Measurements from ENCODE around the gene STARD4.

DNA sequence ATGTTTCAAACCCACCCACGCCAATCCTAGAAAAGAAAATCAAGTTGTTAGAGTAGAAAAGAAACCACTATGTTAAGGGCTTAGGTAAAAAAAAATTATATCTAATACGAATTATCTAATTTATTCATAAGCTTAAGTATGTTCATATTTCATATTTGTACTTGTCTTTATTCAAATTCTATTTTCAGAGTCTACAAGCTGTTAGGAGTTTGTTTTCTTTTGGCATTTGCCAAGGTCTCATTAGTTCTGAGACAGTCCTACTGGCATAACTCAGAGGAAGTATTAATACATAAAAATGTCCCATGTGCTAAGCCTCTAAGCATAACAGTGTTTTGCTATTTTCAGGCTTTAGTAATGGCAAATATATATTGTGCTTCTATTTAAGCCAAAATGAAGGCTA, 57.6 kb downstream of the STARD4 start:
- TF ChIP-seq POLR2AphosphoS5 (IDR thresholded peaks at IDR 0.05): no peak
- TF ChIP-seq, protein P1, sequence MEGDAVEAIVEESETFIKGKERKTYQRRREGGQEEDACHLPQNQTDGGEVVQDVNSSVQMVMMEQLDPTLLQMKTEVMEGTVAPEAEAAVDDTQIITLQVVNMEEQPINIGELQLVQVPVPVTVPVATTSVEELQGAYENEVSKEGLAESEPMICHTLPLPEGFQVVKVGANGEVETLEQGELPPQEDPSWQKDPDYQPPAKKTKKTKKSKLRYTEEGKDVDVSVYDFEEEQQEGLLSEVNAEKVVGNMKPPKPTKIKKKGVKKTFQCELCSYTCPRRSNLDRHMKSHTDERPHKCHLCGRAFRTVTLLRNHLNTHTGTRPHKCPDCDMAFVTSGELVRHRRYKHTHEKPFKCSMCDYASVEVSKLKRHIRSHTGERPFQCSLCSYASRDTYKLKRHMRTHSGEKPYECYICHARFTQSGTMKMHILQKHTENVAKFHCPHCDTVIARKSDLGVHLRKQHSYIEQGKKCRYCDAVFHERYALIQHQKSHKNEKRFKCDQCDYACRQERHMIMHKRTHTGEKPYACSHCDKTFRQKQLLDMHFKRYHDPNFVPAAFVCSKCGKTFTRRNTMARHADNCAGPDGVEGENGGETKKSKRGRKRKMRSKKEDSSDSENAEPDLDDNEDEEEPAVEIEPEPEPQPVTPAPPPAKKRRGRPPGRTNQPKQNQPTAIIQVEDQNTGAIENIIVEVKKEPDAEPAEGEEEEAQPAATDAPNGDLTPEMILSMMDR (IDR thresholded peaks at IDR 0.05): no peak

Measured in sigmoid colon (tissue), 4 donors.